Ishikawa (cell line): Measurements from ENCODE around the gene SRXN1.

Experiments used
- CEBPB ChIP-seq: IDR thresholded peaks from 2 replicates; pipeline ENCODE4 v1.6.1; 2012
- CREB1 ChIP-seq: IDR thresholded peaks from 2 replicates; pipeline ENCODE4 v1.6.1; 2012; ENCODE audit warnings: low read depth
- EGR1 ChIP-seq: IDR thresholded peaks from 2 replicates; pipeline ENCODE4 v1.6.1; 2012
- EP300 ChIP-seq: IDR thresholded peaks from 2 replicates; pipeline ENCODE4 v1.6.1; 2012; ENCODE audit warnings: borderline replicate concordance
- FOXM1 ChIP-seq: IDR thresholded peaks from 2 replicates; pipeline ENCODE4 v1.6.1; 2012; ENCODE audit warnings: low read depth, borderline replicate concordance
- MAX ChIP-seq: IDR thresholded peaks from 2 replicates; pipeline ENCODE4 v1.6.1; 2012
- NFIC ChIP-seq: IDR thresholded peaks from 2 replicates; pipeline ENCODE4 v1.6.1; 2012
- RAD21 ChIP-seq: IDR thresholded peaks from 2 replicates; pipeline ENCODE4 v1.6.1; 2012; ENCODE audit warnings: low read depth
- REST ChIP-seq: IDR thresholded peaks from 2 replicates; pipeline ENCODE4 v1.6.1; 2012; ENCODE audit warnings: low read depth, mild to moderate bottlenecking
- TAF1 ChIP-seq: IDR thresholded peaks from 2 replicates; pipeline ENCODE4 v1.6.1; 2012; ENCODE audit warnings: low read depth, mild to moderate bottlenecking
- TCF12 ChIP-seq: IDR thresholded peaks from 2 replicates; pipeline ENCODE4 v1.6.1; 2012; ENCODE audit warnings: low read depth
- TEAD4 ChIP-seq: IDR thresholded peaks from 2 replicates; pipeline ENCODE4 v1.6.1; 2012
- USF1 ChIP-seq: IDR thresholded peaks from 2 replicates; pipeline ENCODE4 v1.6.1; 2012
- YY1 ChIP-seq: IDR thresholded peaks from 2 replicates; pipeline ENCODE4 v1.6.1; 2012; ENCODE audit warnings: low read depth
- ZBTB7A ChIP-seq: IDR thresholded peaks from 2 replicates; pipeline ENCODE4 v1.6.1; 2012; ENCODE audit warnings: low read depth

SRXN1 gene

GRCh38 chr20:673603-674001, 20.6 kb upstream of the SRXN1 start:
- TF ChIP-seq TAF1 (no peak), YY1 (no peak), FOXM1 (no peak), TEAD4 (no peak), CEBPB (no peak), ZBTB7A (no peak), MAX (no peak), EGR1 (no peak), NFIC (no peak), RAD21 (no peak), REST (no peak), EP300 (no peak), CREB1 (no peak), USF1 (no peak), TCF12 (no peak)

- TF ChIP-seq RAD21 (0 out of 2 replicates have a peak, but pooled peaks have one; percentile 14), USF1 (no peak), NFIC (no peak), REST (no peak)
Measured at GRCh38 chr20:672963-673602, 20.1 kb upstream of the SRXN1 start.

GRCh38 chr20:671252-672030, 18.4 kb upstream of the SRXN1 start:
- TF ChIP-seq CEBPB, result no peak
- no peak for TF ChIP-seq FOXM1
- no peak for TF ChIP-seq USF1
- TF ChIP-seq NFIC, result no peak
- TF ChIP-seq TEAD4, result no peak
- TF ChIP-seq EGR1, result no peak
- no peak for TF ChIP-seq RAD21
- no peak for TF ChIP-seq YY1

GRCh38 chr20:669573-669972, 16.6 kb upstream of the SRXN1 start:
- TF ChIP-seq CEBPB, result no peak
- no peak for TF ChIP-seq TAF1
- TF ChIP-seq FOXM1, result no peak
- TF ChIP-seq USF1, result no peak
- no peak for TF ChIP-seq TEAD4
- TF ChIP-seq YY1, result no peak
- TF ChIP-seq CREB1, result no peak
- TF ChIP-seq ZBTB7A, result no peak
- no peak for TF ChIP-seq RAD21
- no peak for TF ChIP-seq MAX
- no peak for TF ChIP-seq TCF12
- no peak for TF ChIP-seq NFIC
- TF ChIP-seq EP300, result no peak
- TF ChIP-seq REST, result no peak
- no peak for TF ChIP-seq EGR1
